Stimulated activated CD8-positive, alpha-beta memory T cell treated with anti-CD3 and anti-CD28 coated beads, Interleukin-12 subunit alpha, Interleukin-12 subunit beta, amount 100 ng/mL, for 24 hours (primary cell): ENCODE data around the gene STAU1.
"Not testable (repeated sequence)": the region's sequence is repeated elsewhere in the genome, so short reads cannot be mapped to it uniquely, and the experiment has no call there.

Experiments
- DNase-seq: peaks from one replicate; pipeline ENCODE4 v3.0.0-alpha.2; 2020; ENCODE audit errors: extremely low read depth

The STAU1 gene

DNA sequence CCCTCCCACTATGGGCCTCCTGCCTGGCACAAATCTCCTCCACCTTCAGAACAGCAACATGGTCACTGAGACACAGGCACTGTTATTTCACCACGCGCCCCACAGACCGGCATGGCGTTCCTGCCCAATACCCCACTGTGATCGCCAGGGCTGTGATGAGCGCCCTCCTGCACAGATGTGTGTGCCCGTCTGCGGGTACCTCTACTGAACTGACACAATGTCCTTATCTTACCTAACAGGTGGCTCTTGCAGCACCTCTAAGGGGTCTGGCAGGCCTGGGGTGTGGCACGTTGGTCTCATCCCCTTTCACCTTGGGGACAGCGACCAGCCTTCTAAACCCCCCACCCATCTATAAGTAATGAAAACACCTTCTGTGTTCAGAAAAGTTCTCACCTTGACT is 64.2 kb downstream of the STAU1 start:
- DNase-seq: no peak

DNA sequence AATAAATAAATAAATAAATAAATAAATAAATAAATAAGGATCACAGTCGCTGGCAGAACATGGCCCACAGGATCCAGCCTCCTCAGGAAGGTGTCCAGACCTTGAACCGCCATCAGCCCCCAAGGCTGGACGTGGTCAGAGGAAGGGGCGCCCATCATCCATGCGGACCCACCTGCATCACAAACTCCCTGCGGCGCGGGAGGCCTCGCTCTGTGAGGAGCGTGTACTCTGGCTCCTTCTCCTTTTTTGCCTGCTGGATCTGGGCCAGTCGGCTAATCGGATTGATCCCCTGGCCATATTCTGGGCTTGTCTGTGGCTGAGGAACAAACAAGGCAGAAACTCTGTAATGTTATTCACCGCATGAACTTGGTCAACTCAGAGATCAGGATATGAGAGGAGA is 65.2 kb downstream of the STAU1 start:
- no peak for DNase-seq

- DNase-seq: no peak
Measured at GRCh38 chr20:49119988-49120387, 68.1 kb downstream of the STAU1 start.

DNA sequence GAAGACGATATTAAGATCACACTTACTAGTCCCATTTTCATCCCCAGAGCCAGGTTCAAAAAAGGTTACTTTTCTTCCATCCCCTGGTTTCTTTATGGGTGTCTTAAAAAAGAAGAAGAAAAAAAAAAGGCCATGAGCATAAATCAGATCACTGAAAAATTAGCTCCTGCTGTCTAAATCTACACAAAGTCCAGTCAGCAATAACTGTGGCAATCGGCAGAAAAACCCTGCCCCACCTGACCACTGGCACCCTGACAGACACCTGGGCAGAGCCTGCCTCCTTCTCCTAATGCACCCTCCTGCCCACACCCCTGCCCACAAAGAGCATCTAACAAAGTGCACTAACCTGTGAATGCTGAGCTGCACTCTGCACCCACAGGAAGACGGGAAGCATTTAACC is 69.8 kb downstream of the STAU1 start:
- no peak for DNase-seq

DNA sequence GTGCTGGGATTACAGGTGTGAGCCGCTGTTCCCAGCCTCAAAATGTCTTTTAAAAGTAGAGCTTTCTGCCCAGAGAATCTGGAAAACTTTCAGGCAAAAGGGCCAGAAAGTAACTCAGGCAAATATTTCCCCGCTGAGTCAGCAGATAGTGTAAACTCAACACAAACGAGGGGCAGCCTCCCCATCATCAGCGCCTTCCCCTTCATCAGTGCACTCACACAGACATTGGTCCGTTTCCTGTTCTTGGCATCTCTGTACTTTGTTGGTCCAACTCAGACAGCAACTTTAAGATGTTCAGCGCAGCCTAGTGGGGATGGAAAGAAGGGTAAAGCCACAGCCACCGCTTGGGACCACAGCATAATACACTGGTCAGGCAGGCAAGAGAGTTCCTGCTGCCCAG is 72.6 kb downstream of the STAU1 start:
- DNase-seq: no peak

DNA sequence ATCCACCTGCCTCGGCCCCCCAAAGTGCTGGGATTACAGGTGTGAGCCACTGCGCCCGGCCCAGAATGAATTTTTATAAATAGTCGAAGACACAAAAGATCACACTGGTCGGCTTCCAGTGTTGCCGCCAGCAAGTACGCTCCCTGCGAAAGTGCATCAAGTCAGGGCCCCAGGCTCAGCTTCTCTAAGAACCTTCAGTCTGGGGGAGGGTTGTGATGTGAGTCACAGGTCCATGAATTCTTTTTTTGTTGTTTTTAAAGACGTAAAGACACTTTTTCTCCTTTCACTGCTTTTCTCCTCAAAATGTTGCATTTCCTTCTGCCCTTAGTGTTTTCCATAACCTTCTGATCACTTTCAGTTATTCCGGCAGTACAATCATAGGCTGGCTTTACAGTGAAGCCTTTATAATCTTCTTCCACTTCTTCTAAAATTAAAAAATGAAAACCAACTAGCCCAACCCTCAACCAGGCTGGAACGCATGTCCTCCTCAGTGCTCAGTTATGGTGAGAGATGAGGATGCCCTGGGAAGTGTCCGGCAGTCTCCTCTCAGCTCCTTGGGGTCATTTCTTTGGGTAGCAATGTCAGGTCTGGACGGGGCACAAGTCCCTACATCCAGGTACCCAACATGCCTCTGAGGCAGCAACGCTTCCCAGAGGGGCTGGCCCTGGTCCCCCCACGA is 75.4 kb downstream of the STAU1 start:
- no peak for DNase-seq

GRCh38 chr20:49110767-49111694 is 77.1 kb downstream of the STAU1 start:
- DNase-seq: no peak

DNA sequence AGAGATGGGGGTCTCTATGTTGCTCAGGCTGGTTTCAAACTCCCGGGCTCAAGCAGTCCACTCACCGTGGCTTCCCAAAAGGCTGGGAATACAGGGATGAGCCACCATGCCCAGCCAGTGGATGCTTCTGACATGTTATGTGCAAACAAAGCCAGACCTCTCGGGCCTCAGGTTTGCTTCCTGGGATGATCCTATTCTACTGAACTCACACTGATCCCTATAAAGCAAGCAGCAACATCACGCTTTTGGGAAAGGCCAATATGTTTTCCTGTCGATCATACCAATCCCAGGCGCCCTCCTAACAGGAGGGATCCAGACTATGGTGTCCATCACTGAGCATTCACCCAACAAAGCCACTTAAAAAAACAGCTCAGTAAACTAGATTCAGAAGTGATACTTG is 81.8 kb downstream of the STAU1 start:
- DNase-seq: no peak

GRCh38 chr20:49104979-49105547 is 83.1 kb downstream of the STAU1 start:
- not testable (repeated sequence) for DNase-seq

GRCh38 chr20:49104365-49104648 is 83.8 kb downstream of the STAU1 start:
- no peak for DNase-seq

DNA sequence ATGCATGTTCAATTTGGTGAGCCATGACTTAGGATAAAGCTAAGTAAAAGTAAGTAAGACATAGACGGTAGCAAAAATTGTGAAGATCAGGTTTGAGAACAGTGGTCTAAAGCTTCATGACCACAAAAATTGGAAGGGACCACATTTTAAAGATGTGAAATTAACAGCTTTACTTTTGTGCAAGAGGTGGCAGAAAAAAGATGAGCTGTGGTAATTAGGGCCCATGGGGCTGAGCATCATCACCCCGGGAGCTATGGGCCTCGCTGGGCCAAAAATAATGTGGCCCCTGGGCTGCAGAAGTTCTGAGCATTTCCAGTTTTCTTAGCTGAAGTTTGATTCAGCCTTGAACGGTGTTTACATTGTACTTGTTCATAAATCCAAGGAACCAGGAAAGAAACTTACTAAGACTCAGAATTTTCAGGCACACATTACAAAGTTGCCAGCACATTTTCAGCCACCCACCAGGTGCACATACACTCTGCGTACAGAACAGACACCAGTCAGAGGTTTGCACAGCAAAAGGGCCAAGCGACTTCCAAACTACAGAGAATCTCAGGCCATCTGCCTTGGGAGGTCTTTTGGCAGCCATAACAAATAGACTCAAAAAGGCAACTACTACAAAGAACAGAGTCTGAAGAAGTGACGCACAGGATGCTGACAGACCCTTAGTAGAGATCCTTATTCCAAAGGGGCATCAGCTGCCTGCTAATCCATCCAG is 84.3 kb downstream of the STAU1 start:
- DNase-seq: no peak

GRCh38 chr20:49103019-49103418 is 85.1 kb downstream of the STAU1 start:
- no peak for DNase-seq

GRCh38 chr20:49100972-49101371 is 87.2 kb downstream of the STAU1 start:
- no peak for DNase-seq

DNA sequence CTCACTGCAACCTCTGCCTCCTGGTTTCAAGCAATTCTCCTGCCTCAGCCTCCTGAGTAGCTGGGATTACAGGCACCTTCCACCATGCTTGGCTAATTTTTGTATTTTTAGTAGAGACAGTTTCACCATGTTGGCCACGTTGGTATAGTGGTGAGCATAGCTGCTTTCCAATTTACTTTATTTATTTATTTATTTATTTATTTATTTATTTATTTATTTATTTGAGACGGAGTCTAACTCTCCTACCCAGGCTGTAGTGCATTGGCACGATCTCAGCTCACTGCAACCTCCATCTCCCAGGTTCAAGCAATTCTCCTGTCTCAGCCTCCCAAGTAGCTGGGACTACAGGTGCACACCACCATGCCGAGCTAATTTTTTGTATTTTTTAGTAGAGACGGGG is 87.8 kb downstream of the STAU1 start:
- not testable (repeated sequence) for DNase-seq

DNA sequence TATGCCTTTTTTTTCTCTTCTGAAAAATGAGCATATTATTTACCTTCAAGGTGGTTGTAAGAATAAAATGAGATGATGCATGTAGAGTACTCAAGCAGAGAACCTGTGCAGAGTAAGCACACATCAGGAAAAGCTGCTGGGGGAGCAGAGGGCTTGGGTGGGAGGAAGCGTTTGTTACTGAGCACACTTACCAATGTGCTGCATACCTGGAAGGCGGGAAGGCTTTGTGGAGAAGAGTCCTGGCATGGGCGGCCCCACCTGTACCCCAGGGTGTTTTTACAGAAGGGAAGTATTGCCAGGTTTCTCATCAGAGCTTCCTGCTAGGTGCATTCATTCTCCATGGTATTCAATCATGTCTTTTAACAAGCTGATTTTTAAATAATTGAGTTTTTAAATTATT is 89.1 kb downstream of the STAU1 start:
- no peak for DNase-seq

- no peak for DNase-seq
Measured at GRCh38 chr20:49098136-49098535, 90.0 kb downstream of the STAU1 start.

- DNase-seq: no peak
Measured at GRCh38 chr20:49097159-49097558, 91.0 kb downstream of the STAU1 start.

- DNase-seq: no peak
Measured at GRCh38 chr20:49096203-49096730, 91.9 kb downstream of the STAU1 start.

- no peak for DNase-seq
Measured at GRCh38 chr20:49091762-49092161, 96.4 kb downstream of the STAU1 start.

- DNase-seq: no peak
Measured at GRCh38 chr20:49091104-49091503, 97.0 kb downstream of the STAU1 start.

DNA sequence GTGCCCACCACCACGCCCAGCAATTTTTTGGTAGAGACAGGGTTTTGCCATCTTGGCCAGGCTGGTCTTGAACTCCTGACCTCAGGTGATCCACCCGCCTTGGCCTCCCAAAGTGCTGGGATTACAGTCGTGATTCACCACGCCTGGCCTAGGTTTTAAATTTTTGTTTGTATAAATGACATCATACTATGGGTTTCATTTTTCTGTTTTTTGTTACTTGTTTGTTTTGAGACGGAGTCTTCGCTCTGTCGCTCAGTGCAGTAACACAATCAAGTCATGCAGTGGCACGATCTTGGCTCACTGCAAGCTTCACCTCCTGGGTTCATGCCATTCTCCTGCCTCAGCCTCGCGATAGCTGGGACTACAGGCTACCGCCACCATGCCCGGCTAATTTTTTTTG is 105.8 kb downstream of the STAU1 start:
- not testable (repeated sequence) for DNase-seq

DNA sequence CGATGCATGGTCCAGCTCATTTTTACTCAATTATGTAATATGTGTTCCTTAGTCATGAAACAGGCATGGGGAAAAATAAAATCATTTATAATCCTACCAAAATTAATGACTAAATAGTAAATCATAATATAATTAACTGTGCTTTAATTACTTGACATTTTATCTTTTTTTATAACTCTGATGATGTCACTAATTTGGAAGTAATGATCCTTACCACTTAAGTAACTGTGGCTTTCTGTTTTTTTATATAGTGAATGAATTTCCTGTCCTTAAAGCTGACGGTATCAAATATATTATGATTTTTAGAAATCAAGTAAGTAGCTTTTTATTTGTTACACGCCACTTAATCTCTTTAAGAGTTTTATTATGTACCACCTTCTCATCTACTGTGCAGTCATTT is 109.8 kb downstream of the STAU1 start:
- no peak for DNase-seq
